AG09309 (cell line): ENCODE measurements around the gene SINHCAF.

Experiments used
- DNase-seq: peaks from one replicate; pipeline ENCODE4 v3.0.0-alpha.2; 2010; ENCODE audit warnings: low read depth
- H3K4me3 ChIP-seq: 2 replicates; pipeline ENCODE4 v1.5.1; 2011; ENCODE audit warnings: mild to moderate bottlenecking, low read depth, low read length, moderate library complexity; ENCODE audit not compliant: control insufficient read depth
- CTCF ChIP-seq: IDR thresholded peaks from 2 replicates; pipeline ENCODE4 v1.5.1; 2011; ENCODE audit warnings: mild to moderate bottlenecking, low read depth, low read length, inconsistent platforms; ENCODE audit not compliant: insufficient read depth, control insufficient read depth; ENCODE audit errors: missing control alignments

SINHCAF gene

DNA sequence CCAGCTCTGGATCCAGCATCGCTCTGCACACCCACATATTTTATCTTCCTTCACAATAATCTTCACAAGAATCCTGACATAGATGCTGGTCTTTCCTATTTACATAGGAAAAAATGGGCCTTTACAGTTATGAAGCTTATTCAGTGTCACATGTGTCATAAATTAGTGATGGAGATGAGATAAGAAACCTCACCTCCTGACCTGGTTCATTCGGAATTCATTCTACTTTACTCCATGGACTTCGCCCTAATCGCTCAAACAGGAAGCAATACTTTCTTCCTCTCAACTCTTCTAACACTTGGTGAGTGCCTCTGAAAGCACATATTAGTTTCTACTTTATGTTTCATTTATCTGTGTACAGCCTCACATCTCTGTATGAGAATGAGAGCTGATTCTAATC lies 12.0 kb upstream of the SINHCAF start:
- no peak for TF ChIP-seq CTCF
- DNase-seq: no peak

GRCh38 chr12:31331242-31331641 lies 5.3 kb upstream of the SINHCAF start:
- no peak for TF ChIP-seq CTCF
- no peak for DNase-seq
- no peak overlapping the region for H3K4me3 ChIP-seq

More for the DNA sequence above, 12.0 kb upstream of the SINHCAF start:
- no peak overlapping the region for H3K4me3 ChIP-seq

DNA sequence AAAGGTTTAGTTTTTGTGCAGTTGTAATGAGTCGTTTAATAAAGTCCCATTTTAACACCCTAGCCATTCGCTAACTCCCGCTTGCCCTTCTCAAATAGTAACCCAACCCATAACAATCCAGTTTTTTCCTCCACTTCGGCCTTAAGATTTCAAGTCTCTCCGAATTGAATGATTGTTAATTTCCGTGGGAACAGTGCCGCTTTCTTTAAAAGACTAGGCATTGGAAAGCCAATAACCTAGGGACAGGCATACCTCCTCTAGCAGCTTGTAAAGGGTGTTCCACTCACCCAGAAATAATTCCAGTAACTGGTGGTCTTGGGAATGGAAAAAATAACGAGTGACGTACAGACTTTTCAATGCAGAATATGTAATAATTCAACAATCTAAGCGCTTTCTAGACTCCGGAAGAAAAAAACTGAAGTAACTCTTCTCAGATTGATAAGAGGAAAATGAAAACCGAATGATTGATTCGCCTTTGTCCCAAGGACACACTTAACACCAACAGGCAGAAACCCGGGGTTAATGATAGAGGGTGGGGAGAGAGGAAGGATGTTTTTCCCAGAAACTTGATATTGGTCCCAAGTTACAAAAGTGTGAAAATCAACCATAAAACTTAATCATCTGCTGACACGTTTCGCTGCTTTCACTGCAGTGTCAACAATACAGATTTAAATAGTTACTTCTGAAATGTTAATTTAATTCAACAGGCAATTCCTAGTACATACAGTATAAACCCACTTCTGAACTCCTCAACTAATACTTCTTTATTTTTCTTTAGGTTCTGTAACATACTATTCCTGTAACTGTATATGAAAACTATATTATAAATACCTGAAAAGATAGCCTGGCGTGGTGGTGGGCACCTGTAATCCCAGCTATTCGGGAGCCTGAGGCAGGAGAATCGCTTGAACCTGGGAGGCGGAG lies 1.0 kb upstream of the SINHCAF start:
- DNase-seq: no peak
- no peak for TF ChIP-seq CTCF
- peak overlapping the region; percentile 92; the same call in 1 of the 2 replicates for H3K4me3 ChIP-seq

DNA sequence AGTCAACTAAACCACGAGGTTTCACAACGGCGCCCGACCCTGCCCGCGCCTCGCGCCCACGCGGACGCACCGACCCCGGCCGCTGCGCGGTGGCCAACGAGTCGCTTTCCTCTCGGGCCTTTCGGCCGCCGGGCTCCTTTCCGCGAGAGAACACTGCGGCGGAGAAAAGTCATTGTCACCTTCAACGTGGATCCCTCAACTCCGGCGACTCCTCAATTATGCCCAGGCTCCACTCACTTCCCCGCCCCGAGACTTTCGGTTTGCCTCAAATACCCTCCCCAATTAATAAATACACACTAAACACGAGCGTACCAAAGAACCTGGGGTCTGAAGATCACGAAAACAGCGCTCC lies 450 bp downstream of the SINHCAF start:
- DNase-seq: no peak

DNA sequence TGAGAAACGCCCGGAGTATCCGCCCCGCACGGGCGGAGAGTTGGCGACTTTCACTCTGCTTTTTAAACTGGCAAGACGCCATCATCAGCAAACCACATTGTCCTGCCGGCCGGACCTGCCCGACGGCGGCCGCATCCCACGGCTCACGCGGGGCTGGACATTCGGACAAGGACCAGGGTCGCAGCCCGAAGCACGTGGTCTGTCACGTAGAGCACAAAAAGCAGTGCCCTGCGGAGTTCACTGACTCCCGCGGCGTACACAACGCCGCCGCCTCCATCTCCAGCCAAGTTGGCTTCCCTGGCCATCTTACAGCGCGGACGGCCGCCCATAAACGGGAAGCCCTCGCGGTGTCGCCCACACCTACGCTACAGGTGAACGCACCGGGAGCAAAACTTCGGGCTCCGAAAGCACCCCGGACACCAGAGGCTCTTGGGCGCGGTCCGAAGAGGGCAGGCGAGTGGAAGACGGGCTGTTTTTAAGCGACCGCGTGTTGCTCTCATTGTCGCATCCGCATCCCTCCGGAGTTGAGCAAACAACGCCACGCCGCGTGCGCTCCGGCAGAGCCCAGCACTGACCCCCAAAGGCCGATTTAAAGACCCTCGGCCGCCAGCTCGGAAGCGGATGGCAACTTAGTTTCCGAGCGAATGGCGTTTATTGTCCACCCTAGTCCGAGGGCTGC lies 966 bp downstream of the SINHCAF start:
- no peak for DNase-seq

More for the DNA sequence above, 450 bp downstream of the SINHCAF start:
- no peak for TF ChIP-seq CTCF
- H3K4me3 ChIP-seq: peak overlapping the region; percentile 92

More for the DNA sequence above, 966 bp downstream of the SINHCAF start:
- H3K4me3 ChIP-seq: peak overlapping the region; percentile 92
- no peak for TF ChIP-seq CTCF
